ENCODE results near the gene RCAN3.
"Not testable (repeated sequence)": the region's sequence is repeated elsewhere in the genome, so short reads cannot be mapped to it uniquely, and the experiment has no call there.

The RCAN3 gene

DNA sequence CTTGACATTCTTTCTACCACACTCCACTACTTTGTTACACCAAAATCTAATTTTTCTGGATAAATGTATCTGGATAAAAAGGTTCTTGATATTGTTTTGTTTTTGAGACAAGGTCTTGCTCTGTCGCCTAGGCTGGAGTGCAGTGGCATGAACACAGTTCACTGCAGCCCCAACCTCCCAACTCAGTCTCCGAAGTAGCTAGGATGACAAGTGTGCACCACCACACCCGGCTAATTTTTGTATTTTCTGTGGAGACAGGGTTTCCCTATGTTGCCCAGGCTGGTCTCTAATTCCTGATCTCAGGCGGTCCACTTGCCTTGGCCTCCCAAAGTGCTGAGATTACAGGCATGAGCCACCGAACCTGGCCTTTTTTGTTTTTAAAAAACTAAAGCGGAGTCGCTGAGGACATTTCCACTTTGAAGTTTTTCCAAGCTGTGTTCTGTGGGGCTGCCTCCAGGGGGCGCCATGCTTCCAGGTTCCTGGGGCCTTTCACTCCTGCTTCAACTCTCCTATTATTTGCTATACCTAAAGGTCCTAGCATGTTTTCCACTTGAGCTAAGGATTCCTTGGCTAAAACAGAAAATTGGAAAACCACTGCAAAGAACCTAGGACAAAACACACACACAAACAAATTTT lies 39.2 kb downstream of the RCAN3 start:
- peak; percentile 52 for TF ChIP-seq CTCF (IDR thresholded peaks at IDR 0.05; ENCODE audit: insufficient read depth, missing control alignments)
- DNase-seq (ENCODE audit: insufficient read length, low spot score) (no peak), FAIRE-seq (no peak)

- no peak for TF ChIP-seq CTCF (IDR thresholded peaks at IDR 0.05; ENCODE audit: insufficient read depth, missing control alignments)
- DNase-seq (ENCODE audit: insufficient read length, low spot score) = no peak
- no peak for FAIRE-seq
Measured at GRCh38 chr1:24544239-24544638, 41.6 kb downstream of the RCAN3 start.

DNA sequence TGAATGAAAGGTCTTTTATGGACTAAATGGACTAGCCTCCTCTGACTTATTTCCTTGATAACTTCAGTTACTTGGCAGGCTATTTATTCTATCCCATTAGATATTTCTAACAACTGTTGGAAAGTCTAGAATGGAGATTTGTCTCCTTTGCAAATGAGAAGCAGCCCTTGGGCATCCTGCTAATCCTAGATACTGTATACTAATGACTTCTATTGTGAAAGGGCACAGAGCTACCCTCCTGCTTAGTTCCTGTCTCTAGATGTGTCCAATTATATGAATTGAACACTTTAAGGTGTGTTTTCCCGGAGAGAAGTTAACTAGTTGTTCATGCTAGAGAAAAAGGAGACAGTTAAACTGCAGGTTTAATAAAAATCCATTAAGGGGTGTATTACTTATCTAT lies 43.0 kb downstream of the RCAN3 start:
- no peak for DNase-seq (ENCODE audit: insufficient read length, low spot score)

GRCh38 chr1:24547195-24547594 lies 44.6 kb downstream of the RCAN3 start:
- FAIRE-seq = no peak
- DNase-seq (ENCODE audit: insufficient read length, low spot score) = no peak
- TF ChIP-seq CTCF (IDR thresholded peaks at IDR 0.05; ENCODE audit: insufficient read depth, missing control alignments) = no peak

More for the DNA sequence above, 43.0 kb downstream of the RCAN3 start:
- TF ChIP-seq CTCF (IDR thresholded peaks at IDR 0.05; ENCODE audit: insufficient read depth, missing control alignments) = no peak
- no peak for FAIRE-seq

GRCh38 chr1:24548070-24548469 lies 45.4 kb downstream of the RCAN3 start:
- no peak for DNase-seq (ENCODE audit: insufficient read length, low spot score)
- no peak for TF ChIP-seq CTCF (IDR thresholded peaks at IDR 0.05; ENCODE audit: insufficient read depth, missing control alignments)
- no peak for FAIRE-seq

DNA sequence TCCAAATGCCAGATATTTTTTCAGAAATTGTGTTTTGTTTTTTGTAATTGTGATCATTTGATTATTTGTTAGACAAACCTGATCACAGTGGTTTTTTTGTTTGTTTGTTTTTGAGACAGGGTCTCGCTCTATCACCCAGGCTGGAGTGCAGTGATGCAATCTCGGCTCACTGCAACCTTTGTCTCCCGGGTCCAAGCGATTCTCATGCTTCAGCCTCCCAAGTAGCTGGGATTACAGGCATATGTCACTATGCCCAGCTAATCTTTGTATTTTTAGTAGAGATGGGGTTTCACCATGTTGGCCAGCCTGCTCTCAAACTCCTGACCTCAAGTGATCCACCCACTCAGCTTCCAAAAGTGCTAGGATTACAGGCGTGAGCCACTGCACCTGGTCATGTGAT lies 46.6 kb downstream of the RCAN3 start:
- DNase-seq (ENCODE audit: insufficient read length, low spot score); FAIRE-seq: not testable (repeated sequence)

DNA sequence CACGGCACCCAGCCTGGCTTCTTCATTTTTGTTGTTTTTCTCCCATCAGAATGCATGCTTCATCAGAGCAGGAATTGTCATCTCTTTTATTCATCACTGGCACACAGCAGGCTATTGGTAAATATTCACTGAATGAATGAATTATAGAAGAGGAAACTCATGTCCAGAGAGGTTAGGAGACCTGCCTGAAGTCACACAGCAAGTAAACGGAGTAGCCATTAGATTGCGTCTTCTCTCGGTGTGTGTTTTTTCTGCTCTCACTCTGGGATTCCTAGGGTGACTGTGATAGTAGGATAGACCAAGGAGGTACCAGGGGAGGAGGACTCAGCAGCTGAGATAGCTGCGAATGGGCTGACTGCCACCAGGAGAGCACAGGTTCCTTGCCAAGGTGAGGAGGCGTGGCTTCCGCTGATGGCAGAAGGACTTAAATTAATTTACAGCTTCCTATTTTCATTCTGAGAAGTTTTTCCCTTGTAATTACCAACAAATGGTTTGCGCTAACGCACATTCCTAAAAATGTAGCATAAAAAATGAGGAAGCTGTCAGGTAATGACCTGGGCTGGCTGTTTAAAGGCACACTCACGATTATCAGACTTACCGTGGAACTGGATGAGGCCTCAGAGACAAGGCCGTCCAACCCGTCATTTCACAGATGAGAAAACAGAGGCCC lies 48.8 kb downstream of the RCAN3 start:
- no peak for TF ChIP-seq CTCF (IDR thresholded peaks at IDR 0.05; ENCODE audit: insufficient read depth, missing control alignments)
- FAIRE-seq = no peak
- no peak for DNase-seq (ENCODE audit: insufficient read length, low spot score)

Data from D721Med (cell line).